Activated CD4-positive, alpha-beta T cell treated with anti-CD3 and anti-CD28 coated beads, Interleukin-2, amount 10 ng/mL, durations not matched to agents 7 days and 5 days (primary cell): ENCODE data around the gene CSTB. TPM values are rescaled to one million over a fixed set of nuclear protein-coding genes. Genes with fewer than 3 reads are reported as not detected.

Source experiments
- CTCF ChIA-PET: fragments of 350-600 bp; sonication (Branson Sonifier 250); formaldehyde crosslinking; loops from one replicate; lab custom pipeline; 2021; ENCODE audit warnings: antibody characterized with exemption; lab: Charles Lee
- POLR2A ChIA-PET: fragments of 350-600 bp; sonication (Branson Sonifier 250); formaldehyde crosslinking; loops from one replicate; lab custom pipeline; 2021; ENCODE audit warnings: antibody characterized with exemption; lab: Charles Lee
- DNase-seq: peaks from one replicate; pipeline ENCODE4 v3.0.0-alpha.2; 2020
- H3K27ac Mint-ChIP-seq: one replicate; pipeline ENCODE4 v1.8.0; 2021; ENCODE audit warnings: mild to moderate bottlenecking, moderate library complexity, mixed read lengths
- H3K27me3 Mint-ChIP-seq: one replicate; pipeline ENCODE4 v1.8.0; 2021; ENCODE audit warnings: mixed read lengths
- H3K36me3 Mint-ChIP-seq: one replicate; pipeline ENCODE4 v1.8.0; 2021; ENCODE audit warnings: low read depth, mixed read lengths
- H3K4me1 Mint-ChIP-seq: one replicate; pipeline ENCODE4 v1.8.0; 2021; ENCODE audit warnings: mixed read lengths
- H3K4me3 Mint-ChIP-seq: one replicate; pipeline ENCODE4 v1.8.0; 2021; ENCODE audit warnings: mild to moderate bottlenecking, moderate library complexity, mixed read lengths
- H3K9me3 Mint-ChIP-seq: one replicate; pipeline ENCODE4 v1.8.0; 2021; ENCODE audit warnings: mixed read lengths
- total RNA-seq, 2 experiments: library from RNA; stranded (reverse); gene quantifications; one replicate each; pipeline ENCODE4 v1.2.3, GENCODE V29; 2021

Gene CSTB
- total RNA-seq, 2 experiments from 2014 or later = 44.4 to 48.7 TPM

- H3K4me1 Mint-ChIP-seq = no peaks in the 10 kb centered on the region
- POLR2A ChIA-PET = no interaction called here
- no peak for DNase-seq
- no peaks in the 10 kb centered on the region for H3K9me3 Mint-ChIP-seq
- CTCF ChIA-PET = interaction anchor here (0.8 kb wide), 1 partner anchor 10 kb away, joined by 4 read pairs; no protein-coding TSS in a partner anchor
- H3K27me3 Mint-ChIP-seq = no peaks in the 10 kb centered on the region
- H3K36me3 Mint-ChIP-seq = peaks cover 14% of the 10 kb centered on the region
- no peak overlapping the region for H3K27ac Mint-ChIP-seq
- H3K4me3 Mint-ChIP-seq = no peak overlapping the region
These were observed 20.1 kb downstream of the CSTB start for GRCh38 chr21:43755820-43756594.

GRCh38 chr21:43754948-43755781 lies 20.9 kb downstream of the CSTB start:
- no peaks in the 10 kb centered on the region for H3K9me3 Mint-ChIP-seq
- H3K27me3 Mint-ChIP-seq = no peaks in the 10 kb centered on the region
- no peak overlapping the region for H3K4me3 Mint-ChIP-seq
- peaks cover 18% of the 10 kb centered on the region for H3K36me3 Mint-ChIP-seq
- H3K4me1 Mint-ChIP-seq = no peaks in the 10 kb centered on the region
- CTCF ChIA-PET = interaction anchor here (0.8 kb wide), 1 partner anchor 11 kb away, joined by 4 read pairs; no protein-coding TSS in a partner anchor
- POLR2A ChIA-PET = no interaction called here
- no peak overlapping the region for H3K27ac Mint-ChIP-seq
- DNase-seq = no peak

GRCh38 chr21:43753439-43753799 lies 22.7 kb downstream of the CSTB start:
- peaks cover 18% of the 10 kb centered on the region for H3K36me3 Mint-ChIP-seq
- no peak overlapping the region for H3K27ac Mint-ChIP-seq
- DNase-seq = no peak
- no peaks in the 10 kb centered on the region for H3K4me1 Mint-ChIP-seq
- ChIA-PET POLR2A (no interaction called here), CTCF (no interaction called here)
- H3K27me3 Mint-ChIP-seq = no peaks in the 10 kb centered on the region
- no peak overlapping the region for H3K4me3 Mint-ChIP-seq
- no peaks in the 10 kb centered on the region for H3K9me3 Mint-ChIP-seq

GRCh38 chr21:43752758-43753438 lies 23.2 kb downstream of the CSTB start:
- ChIA-PET POLR2A (no interaction called here), CTCF (no interaction called here)
- Mint-ChIP-seq H3K36me3 (peaks cover 18% of the 10 kb centered on the region), H3K4me3 (no peak overlapping the region), H3K27ac (no peak overlapping the region), H3K4me1 (no peaks in the 10 kb centered on the region), H3K9me3 (no peaks in the 10 kb centered on the region), H3K27me3 (no peaks in the 10 kb centered on the region)
- no peak for DNase-seq

- no peak overlapping the region for H3K4me3 Mint-ChIP-seq
- H3K36me3 Mint-ChIP-seq = peaks cover 18% of the 10 kb centered on the region
- CTCF ChIA-PET = no interaction called here
- no peaks in the 10 kb centered on the region for H3K27me3 Mint-ChIP-seq
- no peaks in the 10 kb centered on the region for H3K4me1 Mint-ChIP-seq
- DNase-seq = no peak
- H3K9me3 Mint-ChIP-seq = no peaks in the 10 kb centered on the region
- POLR2A ChIA-PET = no interaction called here
- no peak overlapping the region for H3K27ac Mint-ChIP-seq
These were observed 24.0 kb downstream of the CSTB start for GRCh38 chr21:43751955-43752591.

- no peak overlapping the region for H3K27ac Mint-ChIP-seq
- H3K4me3 Mint-ChIP-seq = no peak overlapping the region
- H3K36me3 Mint-ChIP-seq = peaks cover 19% of the 10 kb centered on the region
- DNase-seq = no peak
- H3K9me3 Mint-ChIP-seq = no peaks in the 10 kb centered on the region
- ChIA-PET CTCF (no interaction called here), POLR2A (no interaction called here)
- no peaks in the 10 kb centered on the region for H3K4me1 Mint-ChIP-seq
- H3K27me3 Mint-ChIP-seq = no peaks in the 10 kb centered on the region
These were observed 25.6 kb downstream of the CSTB start for GRCh38 chr21:43750339-43751033.

GRCh38 chr21:43749651-43750262 lies 26.4 kb downstream of the CSTB start:
- CTCF ChIA-PET = no interaction called here
- peak overlapping the region; percentile 31 for H3K27ac Mint-ChIP-seq
- no peak overlapping the region for H3K4me3 Mint-ChIP-seq
- H3K9me3 Mint-ChIP-seq = no peaks in the 10 kb centered on the region
- no peaks in the 10 kb centered on the region for H3K27me3 Mint-ChIP-seq
- no peaks in the 10 kb centered on the region for H3K4me1 Mint-ChIP-seq
- H3K36me3 Mint-ChIP-seq = peaks cover 23% of the 10 kb centered on the region
- POLR2A ChIA-PET = no interaction called here
- no peak for DNase-seq

- H3K4me1 Mint-ChIP-seq = no peaks in the 10 kb centered on the region
- H3K9me3 Mint-ChIP-seq = no peaks in the 10 kb centered on the region
- H3K27ac Mint-ChIP-seq = no peak overlapping the region
- no peak for DNase-seq
- ChIA-PET POLR2A (no interaction called here), CTCF (interaction anchor here (0.6 kb wide), 1 partner anchor 271 kb away, joined by 5 read pairs; no protein-coding TSS in a partner anchor)
- no peak overlapping the region for H3K4me3 Mint-ChIP-seq
- H3K27me3 Mint-ChIP-seq = no peaks in the 10 kb centered on the region
- H3K36me3 Mint-ChIP-seq = peaks cover 16% of the 10 kb centered on the region
These were observed 27.5 kb downstream of the CSTB start for GRCh38 chr21:43748622-43749021.

GRCh38 chr21:43745772-43746517 lies 30.2 kb downstream of the CSTB start:
- ChIA-PET POLR2A (no interaction called here), CTCF (interaction anchor here (0.6 kb wide), 1 partner anchor 20 kb away, joined by 3 read pairs; no protein-coding TSS in a partner anchor)
- H3K9me3 Mint-ChIP-seq = no peaks in the 10 kb centered on the region
- no peak overlapping the region for H3K27ac Mint-ChIP-seq
- peaks cover 12% of the 10 kb centered on the region for H3K36me3 Mint-ChIP-seq
- H3K4me3 Mint-ChIP-seq = no peak overlapping the region
- H3K4me1 Mint-ChIP-seq = no peaks in the 10 kb centered on the region
- no peak for DNase-seq
- no peaks in the 10 kb centered on the region for H3K27me3 Mint-ChIP-seq

- Mint-ChIP-seq H3K36me3 (peaks cover 8% of the 10 kb centered on the region), H3K27me3 (no peaks in the 10 kb centered on the region), H3K9me3 (no peaks in the 10 kb centered on the region), H3K4me1 (peaks cover 4% of the 10 kb centered on the region), H3K4me3 (no peak overlapping the region), H3K27ac (no peak overlapping the region)
- POLR2A ChIA-PET = no interaction called here
- CTCF ChIA-PET = no interaction called here
- DNase-seq = no peak
These were observed 31.4 kb downstream of the CSTB start for GRCh38 chr21:43744725-43745124.

GRCh38 chr21:43743947-43744346 lies 32.2 kb downstream of the CSTB start:
- Mint-ChIP-seq H3K27me3 (no peaks in the 10 kb centered on the region), H3K4me1 (peaks cover 4% of the 10 kb centered on the region), H3K4me3 (no peak overlapping the region), H3K27ac (no peak overlapping the region), H3K9me3 (no peaks in the 10 kb centered on the region), H3K36me3 (peaks cover 8% of the 10 kb centered on the region)
- no peak for DNase-seq
- POLR2A ChIA-PET = no interaction called here
- CTCF ChIA-PET = no interaction called here
